HCT116 (cell line): Measurements from ENCODE around the gene HPCAL1. TPM values are rescaled to one million over a fixed set of nuclear protein-coding genes. Genes with fewer than 3 reads are reported as not detected.

Experiments used
- ATAC-seq: fragments of 200-7000 bp; cut with Tn5 transposase; 2 replicates; pipeline ENCODE4 v1.9.1; 2020; ENCODE audit warnings: mild to moderate bottlenecking, moderate library complexity
- BruUV-seq: library from RNA; stranded (reverse); fragments of 400-500 nt; replicated peaks from 2 replicates; lab custom pipeline; 2021; lab: Mats Ljungman, UMichigan
- CTCF ChIA-PET: fragments of 300-600 bp; sonication (Branson Sonifier 250); formaldehyde crosslinking; loops from one replicate; lab custom pipeline; 2021; ENCODE audit warnings: antibody characterized with exemption; lab: Charles Lee
- POLR2A ChIA-PET: fragments of 300-600, 350-600 bp; sonication (Branson Sonifier 250); formaldehyde crosslinking; loops from one replicate; lab custom pipeline; 2021; ENCODE audit warnings: antibody characterized with exemption; lab: Charles Lee
- RAD21 ChIA-PET, 2 experiments: fragments of 300-600 bp; sonication (Branson Sonifier 250); formaldehyde crosslinking; loops; one replicate each; lab custom pipeline; 2023; ENCODE audit warnings: low total read pairs in 2 of 2; ENCODE audit not compliant: uncharacterized antibody in 2 of 2, unreplicated experiment in 2 of 2, low non-redundant PET in 1 of 2; lab: Charles Lee
- DNase-seq: peaks from one replicate; pipeline ENCODE4 v3.0.0-alpha.2; 2010; ENCODE audit warnings: low read depth, low spot score
- H2AFZ ChIP-seq: fragments of 200-600 bp; shearing (Covaris generic), sonication (generic); 2 replicates; pipeline ENCODE4 v1.6.1; 2017; ENCODE audit warnings: low read depth, mixed run types, mixed read lengths, antibody characterized with exemption, low read length; ENCODE audit not compliant: poor library complexity, severe bottlenecking
- H3K27ac ChIP-seq: 2 replicates; pipeline ENCODE4 v1.5.1; 2012; ENCODE audit warnings: low read depth, low read length
- H3K27me3 ChIP-seq: fragments of 200-600 bp; sonication (generic); 2 replicates; pipeline ENCODE4 v1.6.1; 2016; ENCODE audit warnings: mixed run types, low read length, mixed read lengths; ENCODE audit not compliant: insufficient read depth
- H3K36me3 ChIP-seq, 2 experiments: fragments of 200-500 bp in 1 of 2; fragments of 200-600 bp in 1 of 2; sonication (Bioruptor generic) in 1 of 2; sonication (generic) in 1 of 2; 2 replicates each; pipeline versions ENCODE4 v1.5.1 to v1.6.1; 2014 to 2016; ENCODE audit warnings: low read length in 2 of 2, inconsistent platforms in 1 of 2, mixed read lengths in 1 of 2, mixed run types in 1 of 2; ENCODE audit not compliant: insufficient read depth in 2 of 2, control insufficient read depth in 1 of 2
- H3K4me1 ChIP-seq, 2 experiments: fragments of 200-600 bp in 1 of 2; sonication (generic) in 1 of 2; 2 replicates each; pipeline versions ENCODE4 v1.5.1 to v1.6.1; 2012 to 2017; ENCODE audit warnings: low read length in 2 of 2, inconsistent platforms in 1 of 2, mild to moderate bottlenecking in 1 of 2, mixed read lengths in 1 of 2, mixed run types in 1 of 2, moderate library complexity in 1 of 2; ENCODE audit not compliant: insufficient read depth in 2 of 2, control insufficient read depth in 1 of 2
- H3K4me2 ChIP-seq: fragments of 200-600 bp; sonication (generic); 2 replicates; pipeline ENCODE4 v1.6.1; 2017; ENCODE audit warnings: mixed run types, low read length, mixed read lengths
- H3K4me3 ChIP-seq, 2 experiments: fragments of 200-600 bp in 1 of 2; sonication (generic) in 1 of 2; replicated peaks in 1 of 2; 2 replicates each; pipeline ENCODE4 v1.5.1; 2011 to 2016; ENCODE audit warnings: low read length in 2 of 2, control low read depth in 1 of 2, low read depth in 1 of 2, mild to moderate bottlenecking in 1 of 2, mixed read lengths in 1 of 2, mixed run types in 1 of 2
- H3K79me2 ChIP-seq: fragments of 200-600 bp; sonication (generic); 2 replicates; pipeline ENCODE4 v1.6.1; 2017; ENCODE audit warnings: mild to moderate bottlenecking, mixed run types, low read length, moderate library complexity, mixed read lengths; ENCODE audit not compliant: insufficient read depth
- H3K9ac ChIP-seq: fragments of 200-600 bp; sonication (generic); 2 replicates; pipeline ENCODE4 v1.6.1; 2016; ENCODE audit warnings: low read length, mixed read lengths
- H3K9me2 ChIP-seq: fragments of 200-600 bp; sonication (generic), shearing (Covaris generic); 2 replicates; pipeline ENCODE4 v1.6.1; 2017; ENCODE audit warnings: mixed run types, mild to moderate bottlenecking, moderate library complexity; ENCODE audit not compliant: insufficient read depth
- H3K9me3 ChIP-seq, 2 experiments: fragments of 200-500 bp in 1 of 2; fragments of 200-600 bp in 1 of 2; sonication (Bioruptor generic) in 1 of 2; sonication (generic) in 1 of 2; 2 replicates each; pipeline ENCODE4 v1.6.1; 2014 to 2017; ENCODE audit warnings: low read length in 2 of 2, mixed read lengths in 2 of 2, inconsistent platforms in 1 of 2, low read depth in 1 of 2, mild to moderate bottlenecking in 1 of 2, mixed run types in 1 of 2, moderate library complexity in 1 of 2; ENCODE audit not compliant: control insufficient read depth in 1 of 2, insufficient read depth in 1 of 2
- H4K20me1 ChIP-seq: fragments of 200-600 bp; sonication (generic), shearing (Covaris generic); 2 replicates; pipeline ENCODE4 v1.6.1; 2017; ENCODE audit warnings: mixed run types, mild to moderate bottlenecking, moderate library complexity; ENCODE audit not compliant: insufficient read depth
- ATF3 ChIP-seq: IDR thresholded peaks from 2 replicates; pipeline ENCODE4 v1.6.1; 2012
- JUND ChIP-seq: IDR thresholded peaks from 2 replicates; pipeline ENCODE4 v1.6.1; 2012
- SP1 ChIP-seq: IDR thresholded peaks from 2 replicates; pipeline ENCODE4 v1.6.1; 2012; ENCODE audit warnings: low read depth
- SRF ChIP-seq: IDR thresholded peaks from 2 replicates; pipeline ENCODE4 v1.6.1; 2012; ENCODE audit warnings: low read depth
- YY1 ChIP-seq: IDR thresholded peaks from 2 replicates; pipeline ENCODE4 v1.6.1; 2011; ENCODE audit warnings: low read length, low read depth, moderate library complexity, mild to moderate bottlenecking; ENCODE audit not compliant: insufficient replicate concordance; ENCODE audit errors: extremely low read depth
- ZBTB33 ChIP-seq: IDR thresholded peaks from 2 replicates; pipeline ENCODE4 v1.6.1; 2011; ENCODE audit warnings: mild to moderate bottlenecking, low read length, moderate library complexity; ENCODE audit not compliant: insufficient replicate concordance; ENCODE audit errors: extremely low read depth
- ZFX ChIP-seq: fragments of 450-650 bp; IDR thresholded peaks from 2 replicates; pipeline ENCODE4 v1.6.1; 2017
- intact Hi-C: fragments of 100-400 bp; cut with micrococcal nuclease; formaldehyde crosslinking; loops from 2 replicates; pipeline ENCODE4 v1.10.0; 2022
- total RNA-seq: library from RNA; stranded (reverse); gene quantifications from one replicate; pipeline ENCODE4 v1.2.1, GENCODE V29; 2021; ENCODE audit not compliant: unreplicated experiment
- TF ChIP-seq, protein P1 (sequence below): IDR thresholded peaks from 2 replicates; pipeline ENCODE4 v1.6.1; 2012; ENCODE audit warnings: low read depth
- TF ChIP-seq, protein P2 (sequence below): IDR thresholded peaks from 2 replicates; pipeline ENCODE4 v1.6.1; 2012

The HPCAL1 gene
- total RNA-seq, 1 experiment from 2014 or later, result 111 TPM

GRCh38 chr2:10326707-10327594, 24.2 kb downstream of the HPCAL1 start:
- Histone ChIP-seq H3K9ac (no peak overlapping the region), H3K79me2 (peaks cover 98% of the 10 kb centered on the region), H2AFZ (no peak overlapping the region), H3K36me3 (no peaks in the 10 kb centered on the region), H4K20me1 (peaks cover 3% of the 10 kb centered on the region; the same call in 1 of the 2 replicates)
- POLR2A ChIA-PET, result no interaction called here
- DNase-seq, result no peak
- CTCF ChIA-PET, result interaction anchor here (2.5 kb wide), 1 partner anchor 82 kb away, joined by 8 read pairs; no protein-coding TSS in a partner anchor
- no peak for ATAC-seq
- RAD21 ChIA-PET, result interaction anchor here in 1 of 2 experiments (1.6 kb wide), 1 partner anchor 23 kb away, joined by 3 read pairs; no protein-coding TSS in a partner anchor
- TF ChIP-seq SP1, result no peak
- TF ChIP-seq, protein P1, sequence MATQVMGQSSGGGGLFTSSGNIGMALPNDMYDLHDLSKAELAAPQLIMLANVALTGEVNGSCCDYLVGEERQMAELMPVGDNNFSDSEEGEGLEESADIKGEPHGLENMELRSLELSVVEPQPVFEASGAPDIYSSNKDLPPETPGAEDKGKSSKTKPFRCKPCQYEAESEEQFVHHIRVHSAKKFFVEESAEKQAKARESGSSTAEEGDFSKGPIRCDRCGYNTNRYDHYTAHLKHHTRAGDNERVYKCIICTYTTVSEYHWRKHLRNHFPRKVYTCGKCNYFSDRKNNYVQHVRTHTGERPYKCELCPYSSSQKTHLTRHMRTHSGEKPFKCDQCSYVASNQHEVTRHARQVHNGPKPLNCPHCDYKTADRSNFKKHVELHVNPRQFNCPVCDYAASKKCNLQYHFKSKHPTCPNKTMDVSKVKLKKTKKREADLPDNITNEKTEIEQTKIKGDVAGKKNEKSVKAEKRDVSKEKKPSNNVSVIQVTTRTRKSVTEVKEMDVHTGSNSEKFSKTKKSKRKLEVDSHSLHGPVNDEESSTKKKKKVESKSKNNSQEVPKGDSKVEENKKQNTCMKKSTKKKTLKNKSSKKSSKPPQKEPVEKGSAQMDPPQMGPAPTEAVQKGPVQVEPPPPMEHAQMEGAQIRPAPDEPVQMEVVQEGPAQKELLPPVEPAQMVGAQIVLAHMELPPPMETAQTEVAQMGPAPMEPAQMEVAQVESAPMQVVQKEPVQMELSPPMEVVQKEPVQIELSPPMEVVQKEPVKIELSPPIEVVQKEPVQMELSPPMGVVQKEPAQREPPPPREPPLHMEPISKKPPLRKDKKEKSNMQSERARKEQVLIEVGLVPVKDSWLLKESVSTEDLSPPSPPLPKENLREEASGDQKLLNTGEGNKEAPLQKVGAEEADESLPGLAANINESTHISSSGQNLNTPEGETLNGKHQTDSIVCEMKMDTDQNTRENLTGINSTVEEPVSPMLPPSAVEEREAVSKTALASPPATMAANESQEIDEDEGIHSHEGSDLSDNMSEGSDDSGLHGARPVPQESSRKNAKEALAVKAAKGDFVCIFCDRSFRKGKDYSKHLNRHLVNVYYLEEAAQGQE, result no peak
- no peak for TF ChIP-seq ZFX
- TF ChIP-seq SRF, result no peak
- TF ChIP-seq ZBTB33, result no peak
- TF ChIP-seq, protein P2, sequence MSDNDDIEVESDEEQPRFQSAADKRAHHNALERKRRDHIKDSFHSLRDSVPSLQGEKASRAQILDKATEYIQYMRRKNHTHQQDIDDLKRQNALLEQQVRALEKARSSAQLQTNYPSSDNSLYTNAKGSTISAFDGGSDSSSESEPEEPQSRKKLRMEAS, result no peak
- TF ChIP-seq YY1, result no peak
- TF ChIP-seq JUND, result no peak
- no peak for TF ChIP-seq ATF3
- TF ChIP-seq, all 23 proteins: peak for 0
- Histone ChIP-seq H3K4me1 (peaks cover 35 to 67% of the 10 kb centered on the region in 2 experiments), H3K4me3 (no peak overlapping the region), H3K4me2 (no peak overlapping the region), H3K9me3 (no peaks in the 10 kb centered on the region), H3K27ac (no peak overlapping the region), H3K27me3 (no peaks in the 10 kb centered on the region), H3K9me2 (no peaks in the 10 kb centered on the region)
- no TSS peak for BruUV-seq
- intact Hi-C loops, result no loop called here
